Naive thymus-derived CD8-positive, alpha-beta T cell (primary cell): ENCODE results near the gene CORO1C. TPM values are rescaled to one million over a fixed set of nuclear protein-coding genes. Genes with fewer than 3 reads are reported as not detected.
"Not testable (repeated sequence)": the region's sequence is repeated elsewhere in the genome, so short reads cannot be mapped to it uniquely, and the experiment has no call there.

ENCODE experiments used
- ATAC-seq, 2 donors: fragments of 150-1000 bp; cut with Tn5 transposase in 1 of 2; sonication (Bioruptor Pico), chemical (Tn5 transposase) in 1 of 2; 1 replicate in 1 of 2; 2 replicates in 1 of 2; pipeline ENCODE4 v1.10.0; 2021; ENCODE audit warnings: mild to moderate bottlenecking in 2 of 2, moderate library complexity in 2 of 2
- POLR2A ChIA-PET: fragments of 350-600 bp; sonication (Branson Sonifier 250); formaldehyde crosslinking; loops from one replicate; lab custom pipeline; 2021; ENCODE audit warnings: antibody characterized with exemption; lab: Charles Lee
- DNase-seq, 10 donors: peaks; one replicate each; pipeline versions ENCODE4 v3.0.0 to v3.0.0-alpha.2; 2020 to 2022
- H3K27ac Mint-ChIP-seq, 10 donors: one replicate each; pipeline ENCODE4 v1.8.0; 2020 to 2022; ENCODE audit warnings: mild to moderate bottlenecking in 10 of 10, mixed read lengths in 10 of 10, moderate library complexity in 4 of 10, inconsistent platforms in 1 of 10
- H3K27me3 Mint-ChIP-seq, 5 donors: one replicate each; pipeline ENCODE4 v1.8.0; 2021 to 2022; ENCODE audit warnings: mixed read lengths in 5 of 5
- H3K36me3 Mint-ChIP-seq, 3 donors: one replicate each; pipeline ENCODE4 v1.8.0; 2020 to 2022; ENCODE audit warnings: mixed read lengths in 3 of 3, mild to moderate bottlenecking in 2 of 3, inconsistent platforms in 1 of 3
- H3K4me1 Mint-ChIP-seq, 4 donors: one replicate each; pipeline ENCODE4 v1.8.0; 2021 to 2022; ENCODE audit warnings: mixed read lengths in 4 of 4
- H3K4me3 Mint-ChIP-seq, 10 donors: one replicate each; pipeline ENCODE4 v1.8.0; 2020 to 2022; ENCODE audit warnings: mild to moderate bottlenecking in 10 of 10, mixed read lengths in 10 of 10, moderate library complexity in 6 of 10, inconsistent platforms in 1 of 10
- H3K9me3 Mint-ChIP-seq, 9 donors: one replicate each; pipeline ENCODE4 v1.8.0; 2020 to 2022; ENCODE audit warnings: mixed read lengths in 9 of 9, mild to moderate bottlenecking in 3 of 9, inconsistent platforms in 1 of 9, moderate library complexity in 1 of 9
- polyA plus RNA-seq, 3 donors: library from polyadenylated mRNA; unstranded; fragments of 300-500 nt; fragmentation: Illumina TruSeq; gene quantifications; one replicate each; pipeline ENCODE4 v1.2.3, GENCODE V29; 2021
- total RNA-seq, 8 experiments: library from RNA in 2 of 8; stranded (reverse) in 2 of 8; gene quantifications; one replicate each; pipeline ENCODE4 v1.2.3 and lab custom pipeline; 2021 to 2026

CORO1C gene
- total and polyA plus RNA-seq, 5 experiments from 2014 or later = 5.0 to 13.1 (median 6.5) TPM

DNA sequence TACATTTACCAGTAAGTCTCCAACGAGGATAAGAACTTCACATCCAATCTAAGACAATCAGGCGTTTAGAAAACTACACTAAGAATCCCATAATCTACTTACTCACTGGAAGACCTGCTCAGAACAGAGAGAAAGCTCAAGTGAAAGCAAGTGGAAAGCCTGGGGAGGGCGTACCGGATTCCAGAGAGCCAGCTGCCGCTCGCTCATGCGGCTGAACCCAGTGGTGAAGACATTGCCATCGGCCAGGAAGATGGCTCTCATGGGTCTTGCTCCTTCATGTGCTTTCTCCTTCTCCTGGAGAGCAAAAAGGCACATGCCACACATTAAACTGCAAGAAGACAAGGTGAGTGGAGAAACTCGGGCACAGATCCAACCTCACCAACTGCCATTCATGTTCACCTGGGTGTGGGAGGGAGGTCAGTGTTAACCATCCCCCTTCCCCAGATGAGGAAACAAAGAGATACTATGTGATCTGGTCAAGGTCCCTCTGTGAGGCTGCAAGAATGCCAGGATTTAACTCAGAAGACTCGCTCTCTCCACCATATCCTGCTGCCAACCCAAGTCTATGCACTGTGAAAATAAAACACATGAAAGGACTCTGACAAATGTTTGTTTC, 74.1 kb downstream of the CORO1C start:
- Mint-ChIP-seq H3K4me1 (peaks cover 0 to 12% (median 1%) of the 10 kb centered on the region in 4 donors), H3K9me3 (no peaks in the 10 kb centered on the region), H3K4me3 (no peak overlapping the region), H3K27ac (no peak overlapping the region), H3K36me3 (peaks cover 0 to 2% (median 0%) of the 10 kb centered on the region in 3 donors), H3K27me3 (no peaks in the 10 kb centered on the region)
- DNase-seq (no peak), ATAC-seq (no peak)
- POLR2A ChIA-PET = no interaction called here

DNA sequence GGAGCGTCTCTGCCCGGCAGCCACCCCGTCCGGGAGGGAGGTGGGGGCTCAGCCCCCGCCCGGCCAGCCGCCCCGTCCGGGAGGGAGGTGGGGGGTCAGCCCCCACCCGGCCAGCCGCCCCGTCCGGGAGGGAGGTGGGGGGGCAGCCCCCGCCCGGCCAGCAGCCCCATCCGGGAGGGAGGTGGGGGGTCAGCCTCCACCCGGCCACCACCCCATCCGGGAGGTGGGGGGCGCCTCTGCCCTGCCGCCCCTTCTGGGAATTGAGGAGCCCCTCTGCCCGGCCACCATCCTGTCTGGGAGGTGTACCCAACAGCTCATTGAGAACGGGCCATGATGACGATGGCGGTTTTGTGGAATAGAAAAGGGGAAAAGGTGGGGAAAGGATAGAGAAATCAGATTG, 75.1 kb downstream of the CORO1C start:
- H3K27me3 Mint-ChIP-seq, H3K9me3 Mint-ChIP-seq, DNase-seq, H3K27ac Mint-ChIP-seq, POLR2A ChIA-PET, H3K36me3 Mint-ChIP-seq, H3K4me3 Mint-ChIP-seq, ATAC-seq: not testable (repeated sequence)
- peaks cover 0 to 12% (median 1%) of the 10 kb centered on the region in 4 donors for H3K4me1 Mint-ChIP-seq

DNA sequence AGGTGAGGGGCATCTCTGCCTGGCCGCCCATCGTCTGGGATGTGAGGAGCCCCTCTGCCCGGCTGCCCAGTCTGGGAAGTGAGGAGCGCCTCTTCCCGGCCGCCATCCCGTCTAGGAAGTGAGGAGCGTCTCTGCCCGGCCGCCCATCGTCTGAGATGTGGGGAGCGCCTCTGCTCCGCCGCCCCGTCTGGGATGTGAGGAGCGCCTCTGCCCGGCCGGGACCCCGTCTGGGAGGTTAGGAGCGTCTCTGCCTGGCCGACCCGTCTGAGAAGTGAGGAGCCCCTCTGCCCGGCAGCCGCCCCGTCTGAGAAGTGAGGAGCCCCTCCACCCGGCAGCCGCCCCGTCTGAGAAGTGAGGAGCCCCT, 75.5 kb downstream of the CORO1C start:
- H3K36me3 Mint-ChIP-seq, DNase-seq, H3K9me3 Mint-ChIP-seq, ATAC-seq, H3K27me3 Mint-ChIP-seq, H3K4me3 Mint-ChIP-seq, POLR2A ChIA-PET, H3K27ac Mint-ChIP-seq: not testable (repeated sequence)
- H3K4me1 Mint-ChIP-seq = peaks cover 0 to 12% (median 1%) of the 10 kb centered on the region in 4 donors

DNA sequence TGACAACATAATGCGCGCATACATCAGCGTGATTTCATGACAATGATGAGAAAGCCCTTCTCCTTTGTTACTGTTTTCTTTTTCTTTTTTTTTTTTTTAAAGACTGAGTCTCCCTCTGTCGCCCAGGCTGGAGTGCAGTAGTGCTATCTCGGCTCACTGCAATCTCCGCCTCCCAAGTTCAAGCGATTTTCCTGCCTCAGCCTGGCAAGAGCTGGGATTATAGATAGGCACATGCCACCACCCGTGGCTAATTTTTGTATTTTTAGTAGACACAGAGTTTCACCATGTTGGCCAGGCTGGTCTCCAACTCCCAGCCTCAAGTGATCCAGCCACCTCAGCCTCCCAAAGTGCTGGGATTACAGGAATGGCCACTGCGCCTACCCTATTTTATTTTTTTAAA, 76.7 kb downstream of the CORO1C start:
- H3K9me3 Mint-ChIP-seq, DNase-seq, ATAC-seq, H3K4me3 Mint-ChIP-seq, H3K27ac Mint-ChIP-seq, H3K27me3 Mint-ChIP-seq, H3K36me3 Mint-ChIP-seq: not testable (repeated sequence)
- POLR2A ChIA-PET = interaction anchor here (0.9 to 1.5 kb wide), 2 partner anchors 13 to 14 kb away, joined by 3 to 5 read pairs; no protein-coding TSS in a partner anchor
- H3K4me1 Mint-ChIP-seq = peaks cover 0 to 12% (median 1%) of the 10 kb centered on the region in 4 donors

DNA sequence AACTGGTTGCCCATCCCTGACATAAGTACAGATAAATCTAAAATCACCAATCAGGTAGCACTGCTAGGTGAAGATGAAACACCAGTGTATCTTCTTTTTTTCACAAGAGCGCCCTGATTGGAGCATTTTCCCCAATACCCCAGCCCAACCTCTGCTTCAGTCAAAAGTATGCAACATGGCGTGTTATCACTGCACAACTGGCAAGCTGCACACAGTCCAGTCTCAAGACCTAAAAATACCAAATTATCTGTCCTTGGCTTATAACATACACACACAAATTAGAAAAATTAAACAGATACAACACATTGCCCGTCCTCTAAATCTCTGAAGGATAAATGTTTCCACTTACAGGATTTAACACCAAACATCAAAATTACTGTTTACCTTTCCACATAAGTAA, 77.4 kb downstream of the CORO1C start:
- H3K27ac Mint-ChIP-seq = no peak overlapping the region
- DNase-seq = no peak
- POLR2A ChIA-PET = interaction anchor here (0.9 to 1.5 kb wide), 3 partner anchors 10 to 20 kb away, joined by 3 read pairs; partner anchors contain the start of gene SELPLG

DNA sequence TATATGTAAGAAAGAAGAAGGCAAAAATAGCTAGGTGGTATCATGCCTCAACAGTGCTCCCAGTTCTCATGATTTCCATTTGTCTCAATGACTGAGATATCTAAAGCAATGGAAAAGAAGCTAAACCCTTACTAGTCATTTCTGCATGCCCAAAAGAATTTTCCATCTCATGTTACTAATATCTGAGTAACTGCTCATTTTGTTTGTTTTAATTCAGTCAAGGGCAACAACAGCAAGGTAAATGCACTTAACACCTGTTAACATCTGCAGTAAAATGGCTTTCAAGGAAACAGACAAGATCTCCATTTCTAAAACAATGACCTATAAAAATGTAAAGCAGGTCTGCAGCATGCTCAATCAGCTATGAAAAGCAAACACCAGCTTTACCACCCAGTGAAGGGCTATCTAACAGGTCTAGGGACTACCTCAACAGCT, 78.2 kb downstream of the CORO1C start:
- no peaks in the 10 kb centered on the region for H3K9me3 Mint-ChIP-seq
- POLR2A ChIA-PET = interaction anchor here (0.9 to 1.5 kb wide), 3 partner anchors 11 to 20 kb away, joined by 3 read pairs; partner anchors contain the start of gene SELPLG

More for the DNA sequence above, 77.4 kb downstream of the CORO1C start:
- peaks cover 0 to 12% (median 3%) of the 10 kb centered on the region in 4 donors for H3K4me1 Mint-ChIP-seq
- no peak overlapping the region for H3K4me3 Mint-ChIP-seq
- ATAC-seq = no peak
- H3K36me3 Mint-ChIP-seq = peaks cover 0 to 2% (median 0%) of the 10 kb centered on the region in 3 donors
- no peaks in the 10 kb centered on the region for H3K27me3 Mint-ChIP-seq
- no peaks in the 10 kb centered on the region for H3K9me3 Mint-ChIP-seq

DNA sequence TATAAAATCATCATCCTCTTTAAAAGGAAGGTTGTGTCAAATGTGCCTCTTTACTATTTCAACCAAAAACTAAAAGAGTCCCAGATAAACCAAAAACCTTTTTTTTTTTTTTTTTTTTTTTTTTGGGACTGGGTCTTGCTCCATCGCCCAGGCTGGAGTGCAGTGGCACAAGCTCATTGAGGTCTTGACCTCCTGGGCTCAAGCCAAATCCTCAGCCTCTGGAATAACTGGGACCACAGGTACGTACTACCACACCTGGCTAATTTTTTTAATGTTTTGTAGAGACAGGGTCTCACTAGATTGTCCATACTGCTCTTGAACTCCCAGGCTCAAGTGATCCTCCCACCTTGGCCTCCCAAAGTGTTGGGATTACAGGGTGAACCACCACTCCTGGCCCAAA, 81.2 kb downstream of the CORO1C start:
- Mint-ChIP-seq H3K9me3 (no peaks in the 10 kb centered on the region), H3K27ac (peak overlapping the region in 2 of 10 donors; percentile 22 to 63), H3K4me1 (peaks cover 19 to 41% (median 25%) of the 10 kb centered on the region in 4 donors), H3K27me3 (no peaks in the 10 kb centered on the region), H3K36me3 (no peaks in the 10 kb centered on the region), H3K4me3 (no peak overlapping the region)
- ATAC-seq = no peak
- POLR2A ChIA-PET = interaction anchor here (0.7 to 2.6 kb wide), 4 partner anchors 10 to 32 kb away, joined by 3 to 12 read pairs (median 5); no protein-coding TSS in a partner anchor
- DNase-seq = no peak

More for the DNA sequence above, 78.2 kb downstream of the CORO1C start:
- no peak overlapping the region for H3K4me3 Mint-ChIP-seq
- H3K27ac Mint-ChIP-seq = peak overlapping the region in 2 of 10 donors; percentile 13 to 35
- no peaks in the 10 kb centered on the region for H3K36me3 Mint-ChIP-seq
- no peak for DNase-seq
- H3K4me1 Mint-ChIP-seq = peaks cover 0 to 12% (median 4%) of the 10 kb centered on the region in 4 donors
- H3K27me3 Mint-ChIP-seq = no peaks in the 10 kb centered on the region
- ATAC-seq = no peak

DNA sequence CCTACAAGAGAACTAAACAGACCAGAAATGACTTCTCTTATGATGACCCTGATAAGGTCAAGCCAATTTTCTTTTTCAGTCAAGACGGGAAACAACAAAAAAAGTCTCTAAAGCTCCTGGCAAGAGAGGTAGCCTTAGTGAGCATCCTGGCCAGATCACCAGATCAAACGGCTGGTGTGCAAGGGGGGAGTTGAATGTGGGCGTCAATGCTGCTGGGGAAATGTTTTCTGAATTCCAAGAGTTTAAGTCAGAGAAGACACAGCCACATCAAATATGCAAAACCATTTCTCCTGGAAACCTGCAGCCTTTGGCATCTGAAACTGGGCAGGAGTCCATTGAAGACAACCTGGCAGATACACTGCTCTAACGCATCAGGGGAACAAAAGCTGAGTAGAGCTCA, 81.6 kb downstream of the CORO1C start:
- no peaks in the 10 kb centered on the region for H3K27me3 Mint-ChIP-seq
- POLR2A ChIA-PET = interaction anchor here (0.7 to 2.6 kb wide), 4 partner anchors 11 to 32 kb away, joined by 3 to 12 read pairs (median 5); no protein-coding TSS in a partner anchor
- no peak for ATAC-seq
- H3K4me1 Mint-ChIP-seq = peaks cover 22 to 45% (median 28%) of the 10 kb centered on the region in 4 donors
- H3K4me3 Mint-ChIP-seq = no peak overlapping the region
- DNase-seq = no peak
- H3K36me3 Mint-ChIP-seq = no peaks in the 10 kb centered on the region
- H3K9me3 Mint-ChIP-seq = no peaks in the 10 kb centered on the region
- peak overlapping the region in 6 of 10 donors; percentile 6 to 63 (median 32) for H3K27ac Mint-ChIP-seq

DNA sequence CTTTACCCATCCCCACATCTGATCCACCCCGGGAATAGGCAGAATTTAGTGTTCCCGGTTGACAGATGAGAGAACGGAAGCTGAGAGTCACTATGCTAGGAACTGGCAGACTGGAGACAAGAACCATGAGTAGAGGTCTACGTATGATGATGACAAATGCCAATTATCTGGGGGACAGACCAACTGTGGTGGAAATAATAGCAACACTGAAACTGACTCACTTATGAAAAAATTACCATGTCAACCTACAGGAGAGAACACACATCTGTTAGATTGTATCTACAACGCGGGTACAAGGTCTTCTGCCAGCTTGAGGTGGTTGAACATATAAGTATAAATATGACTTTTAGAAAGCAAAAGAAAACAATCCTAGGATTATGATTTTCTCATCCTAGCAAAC, 82.2 kb downstream of the CORO1C start:
- H3K27me3 Mint-ChIP-seq = no peaks in the 10 kb centered on the region
- DNase-seq (no peak), ATAC-seq (no peak)
- no peaks in the 10 kb centered on the region for H3K36me3 Mint-ChIP-seq
- peak overlapping the region in 4 of 10 donors; percentile 6 to 63 (median 29) for H3K27ac Mint-ChIP-seq
- no peak overlapping the region for H3K4me3 Mint-ChIP-seq
- H3K4me1 Mint-ChIP-seq = peaks cover 22 to 51% (median 31%) of the 10 kb centered on the region in 4 donors
- no peaks in the 10 kb centered on the region for H3K9me3 Mint-ChIP-seq
- POLR2A ChIA-PET = interaction anchor here (1.4 to 2.6 kb wide), 2 partner anchors 14 to 28 kb away, joined by 4 to 12 read pairs; no protein-coding TSS in a partner anchor

DNA sequence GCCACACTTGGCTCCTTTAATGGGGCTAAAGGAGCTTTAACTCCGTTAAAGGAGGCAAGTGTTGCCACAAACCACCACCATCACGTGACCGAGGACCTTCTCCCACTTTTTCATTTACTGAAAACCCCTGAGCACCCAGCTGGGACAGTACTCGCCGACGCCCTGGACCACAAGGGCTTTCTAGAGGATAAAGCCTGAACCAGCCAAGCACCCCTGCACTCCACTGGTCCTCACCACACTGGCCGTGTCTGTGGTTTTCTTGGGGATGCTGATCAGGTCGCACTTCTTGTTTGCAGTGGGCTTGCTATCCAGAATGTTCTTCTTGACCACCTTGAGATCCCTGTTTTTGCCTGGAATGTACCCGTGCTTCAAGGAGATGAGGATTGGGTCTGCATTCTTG, 82.9 kb downstream of the CORO1C start:
- ATAC-seq = no peak
- Mint-ChIP-seq H3K4me1 (peaks cover 24 to 51% (median 31%) of the 10 kb centered on the region in 4 donors), H3K4me3 (no peak overlapping the region), H3K9me3 (no peaks in the 10 kb centered on the region), H3K36me3 (no peaks in the 10 kb centered on the region), H3K27ac (peak overlapping the region in 4 of 10 donors; percentile 25 to 79 (median 68)), H3K27me3 (no peaks in the 10 kb centered on the region)
- DNase-seq = no peak
- POLR2A ChIA-PET = interaction anchor here (1.4 to 4.9 kb wide), 2 partner anchors 14 to 28 kb away, joined by 4 to 110 read pairs; partner anchors contain the start of gene SELPLG

DNA sequence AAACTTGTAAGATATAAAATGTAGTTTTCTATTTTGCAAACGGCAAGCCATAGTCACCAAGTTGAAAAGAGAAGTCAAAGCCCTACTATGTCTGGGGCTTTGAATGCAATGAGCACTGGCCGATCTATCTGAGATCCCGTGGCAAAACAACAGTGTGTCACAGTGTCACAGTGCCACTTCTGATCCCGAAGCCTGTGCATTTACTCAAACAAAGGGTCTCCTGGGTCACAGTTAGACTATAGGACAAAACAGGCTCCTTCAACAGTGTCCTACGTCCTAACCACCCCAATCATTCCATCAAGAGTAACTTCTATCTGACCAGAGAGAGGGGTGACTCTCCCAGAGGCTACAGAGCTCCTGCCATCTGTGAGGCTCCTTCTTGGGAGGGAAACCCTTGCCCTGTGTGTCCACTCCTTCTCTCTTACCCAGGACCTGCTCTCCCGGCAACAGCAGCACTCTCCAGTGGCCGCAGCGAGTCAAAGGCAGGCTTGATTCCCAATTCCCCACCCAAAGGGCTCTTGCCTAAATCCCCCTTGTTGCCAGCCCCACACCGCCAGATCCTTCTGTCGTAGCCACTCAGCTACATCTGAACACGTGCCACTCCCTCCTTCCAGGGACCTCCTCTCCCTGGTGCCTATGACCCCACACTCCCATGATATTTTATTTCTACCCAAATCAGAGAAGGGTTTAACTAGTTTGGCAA, 83.6 kb downstream of the CORO1C start:
- no peaks in the 10 kb centered on the region for H3K27me3 Mint-ChIP-seq
- peaks cover 24 to 49% (median 31%) of the 10 kb centered on the region in 4 donors for H3K4me1 Mint-ChIP-seq
- POLR2A ChIA-PET = interaction anchor here (0.8 to 4.9 kb wide), 5 partner anchors 14 to 85 kb away, joined by 3 to 110 read pairs (median 6); partner anchors contain the start of genes ISCU and SELPLG
- H3K36me3 Mint-ChIP-seq = no peaks in the 10 kb centered on the region
- H3K9me3 Mint-ChIP-seq = no peaks in the 10 kb centered on the region
- no peak for ATAC-seq
- peak overlapping the region in 8 of 10 donors; percentile 51 to 86 (median 69) for H3K27ac Mint-ChIP-seq
- peak overlapping the region in 3 of 10 donors; percentile 15 to 36 (median 18) for H3K4me3 Mint-ChIP-seq
- no peak for DNase-seq
